ENCODE measurements around the gene LCP1. TPM values are rescaled to one million over a fixed set of nuclear protein-coding genes. Genes with fewer than 3 reads are reported as not detected.

The LCP1 gene
- total and polyA plus RNA-seq, 8 donors, result 13.5 to 401 (median 20.4) TPM

DNA sequence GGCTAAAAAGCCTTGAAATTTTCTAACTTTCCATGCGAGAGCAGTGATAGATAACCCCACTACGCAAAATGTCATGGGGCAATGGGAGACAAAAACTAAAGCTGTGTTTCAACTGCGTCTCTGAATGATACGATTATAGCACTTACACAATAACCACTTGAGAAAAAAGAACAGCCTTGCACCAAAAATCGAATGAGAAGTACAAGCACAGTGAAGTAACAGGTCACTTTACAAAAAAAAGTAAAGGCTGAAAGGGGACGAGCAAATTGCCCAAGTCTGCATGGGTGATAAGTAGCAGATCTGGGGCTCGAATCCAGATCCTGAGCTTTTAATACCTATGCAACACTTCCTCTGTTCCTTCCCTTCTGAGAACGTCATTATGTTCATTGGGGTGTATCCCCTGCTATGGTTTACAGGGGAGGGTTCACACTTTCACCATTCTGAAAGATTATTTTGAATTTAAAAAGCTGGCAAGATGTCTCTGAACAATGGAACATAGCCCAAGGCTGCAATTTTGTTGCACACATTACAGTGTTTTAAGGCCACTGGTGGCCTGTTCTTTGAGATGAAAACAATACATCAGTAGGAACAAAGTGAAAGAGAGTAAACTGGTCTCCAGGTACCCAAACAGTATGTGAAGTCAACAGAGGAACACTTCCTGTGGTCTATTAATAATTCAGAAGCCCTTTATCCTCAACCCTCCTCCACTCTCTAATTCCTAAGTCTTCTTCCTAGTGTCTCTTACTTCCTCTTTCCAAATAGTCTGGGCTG, 80.3 kb downstream of the LCP1 start:
- Histone ChIP-seq H3K36me3 (no peaks in the 10 kb centered on the region), H3K27me3 (no peaks in the 10 kb centered on the region), H3K27ac (peak overlapping the region in 1 of 2 donors; percentile 26), H3K4me3 (no peak overlapping the region), H3K9me3 (no peaks in the 10 kb centered on the region), H3K4me1 (peaks cover 0 to 21% of the 10 kb centered on the region in 2 donors)
- no peak for DNase-seq
- intact Hi-C loops (cut with DNase I), result no loop called here
- ATAC-seq, result peak; percentile 45
- TF ChIP-seq, protein P1, sequence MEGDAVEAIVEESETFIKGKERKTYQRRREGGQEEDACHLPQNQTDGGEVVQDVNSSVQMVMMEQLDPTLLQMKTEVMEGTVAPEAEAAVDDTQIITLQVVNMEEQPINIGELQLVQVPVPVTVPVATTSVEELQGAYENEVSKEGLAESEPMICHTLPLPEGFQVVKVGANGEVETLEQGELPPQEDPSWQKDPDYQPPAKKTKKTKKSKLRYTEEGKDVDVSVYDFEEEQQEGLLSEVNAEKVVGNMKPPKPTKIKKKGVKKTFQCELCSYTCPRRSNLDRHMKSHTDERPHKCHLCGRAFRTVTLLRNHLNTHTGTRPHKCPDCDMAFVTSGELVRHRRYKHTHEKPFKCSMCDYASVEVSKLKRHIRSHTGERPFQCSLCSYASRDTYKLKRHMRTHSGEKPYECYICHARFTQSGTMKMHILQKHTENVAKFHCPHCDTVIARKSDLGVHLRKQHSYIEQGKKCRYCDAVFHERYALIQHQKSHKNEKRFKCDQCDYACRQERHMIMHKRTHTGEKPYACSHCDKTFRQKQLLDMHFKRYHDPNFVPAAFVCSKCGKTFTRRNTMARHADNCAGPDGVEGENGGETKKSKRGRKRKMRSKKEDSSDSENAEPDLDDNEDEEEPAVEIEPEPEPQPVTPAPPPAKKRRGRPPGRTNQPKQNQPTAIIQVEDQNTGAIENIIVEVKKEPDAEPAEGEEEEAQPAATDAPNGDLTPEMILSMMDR (IDR thresholded peaks at IDR 0.05), result no peak

DNA sequence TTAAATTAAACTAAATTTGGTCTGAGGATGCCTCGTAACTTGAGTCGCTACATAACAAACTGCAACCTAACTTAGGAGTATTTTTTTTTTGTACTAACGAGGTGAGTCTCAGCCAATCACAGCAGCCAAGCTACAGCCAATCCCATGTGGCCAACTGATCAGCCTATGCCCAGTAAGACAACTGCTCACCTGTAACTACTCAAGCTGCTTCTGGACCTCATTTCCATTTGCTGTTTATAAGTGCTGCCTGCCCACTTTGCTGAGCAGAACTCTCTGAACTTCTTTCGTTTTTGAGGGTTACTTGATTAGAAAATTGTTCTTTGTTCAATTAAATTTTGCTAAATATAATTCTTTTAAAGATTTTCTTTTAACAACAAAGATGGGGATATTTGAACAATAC, 81.0 kb downstream of the LCP1 start:
- ATAC-seq (peak; percentile 63), DNase-seq (no peak)
- H3K9me3 ChIP-seq, result no peaks in the 10 kb centered on the region
- TF ChIP-seq, protein P1 (IDR thresholded peaks at IDR 0.05), result no peak
- peaks cover 0 to 21% of the 10 kb centered on the region in 2 donors for H3K4me1 ChIP-seq
- intact Hi-C loops (cut with DNase I), result no loop called here
- H3K36me3 ChIP-seq, result no peaks in the 10 kb centered on the region
- no peak overlapping the region for H3K4me3 ChIP-seq
- H3K27ac ChIP-seq, result no peak overlapping the region
- H3K27me3 ChIP-seq, result no peaks in the 10 kb centered on the region

DNA sequence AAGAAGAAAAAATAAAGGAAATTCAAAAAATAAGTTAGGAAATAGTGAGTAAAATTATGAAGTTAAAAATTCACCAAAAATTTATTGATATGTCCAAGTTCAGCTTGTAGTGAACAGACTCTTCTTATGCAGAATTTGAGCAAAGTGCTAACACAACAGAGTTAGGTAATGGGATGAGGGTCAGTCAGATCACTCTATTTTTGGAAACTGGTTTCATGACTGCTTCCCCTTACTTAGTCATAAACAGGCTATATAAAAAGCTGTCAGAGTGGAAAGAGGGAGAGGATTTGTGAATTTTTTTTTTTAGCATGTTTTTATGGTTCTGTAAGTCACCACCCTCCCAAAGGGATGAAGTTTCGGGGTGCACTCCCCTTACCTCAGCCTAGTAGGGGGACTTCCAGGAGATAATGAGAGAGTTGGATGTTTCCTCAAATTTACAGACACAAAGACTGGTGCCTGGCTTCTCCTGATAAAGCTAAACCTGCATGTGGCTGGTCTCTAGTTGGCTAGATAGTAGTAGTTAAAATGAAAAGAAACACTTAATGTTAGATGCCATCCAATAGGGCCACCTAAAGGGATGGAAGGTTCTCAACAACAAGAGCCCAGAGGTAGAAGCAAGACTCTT, 81.7 kb downstream of the LCP1 start:
- intact Hi-C loops (cut with DNase I), result no loop called here
- H3K4me1 ChIP-seq, result peaks cover 0 to 21% of the 10 kb centered on the region in 2 donors
- no peaks in the 10 kb centered on the region for H3K9me3 ChIP-seq
- TF ChIP-seq, protein P1 (IDR thresholded peaks at IDR 0.05), result no peak
- no peak overlapping the region for H3K27ac ChIP-seq
- peak; percentile 27 for ATAC-seq
- H3K27me3 ChIP-seq, result no peaks in the 10 kb centered on the region
- no peaks in the 10 kb centered on the region for H3K36me3 ChIP-seq
- H3K4me3 ChIP-seq, result no peak overlapping the region
- no peak for DNase-seq

DNA sequence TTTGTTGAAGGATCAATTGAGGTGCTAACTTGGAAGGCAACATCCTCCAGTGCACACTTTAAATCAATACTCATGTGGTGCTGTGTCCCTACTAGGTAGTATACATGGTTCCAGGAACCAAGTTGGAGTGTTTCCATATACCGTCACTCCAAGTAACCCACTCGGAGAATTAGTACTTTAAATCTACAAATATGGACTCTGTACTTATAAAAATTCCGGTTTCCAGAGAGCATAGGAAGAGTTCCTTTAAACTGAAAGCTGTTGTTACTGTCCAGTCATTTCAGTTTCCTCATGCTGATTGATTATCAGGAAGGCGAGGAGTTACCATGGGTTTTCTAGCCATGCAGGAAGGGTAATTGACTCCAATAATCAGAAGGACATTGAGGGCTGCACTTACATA, 84.3 kb downstream of the LCP1 start:
- H3K4me1 ChIP-seq, result peaks cover 0 to 21% of the 10 kb centered on the region in 2 donors
- TF ChIP-seq, protein P1 (IDR thresholded peaks at IDR 0.05), result no peak
- intact Hi-C loops (cut with DNase I), result no loop called here
- H3K9me3 ChIP-seq, result no peaks in the 10 kb centered on the region
- H3K27me3 ChIP-seq, result no peaks in the 10 kb centered on the region
- no peaks in the 10 kb centered on the region for H3K36me3 ChIP-seq
- no peak overlapping the region for H3K4me3 ChIP-seq
- ATAC-seq, result no peak
- no peak overlapping the region for H3K27ac ChIP-seq
- no peak for DNase-seq

DNA sequence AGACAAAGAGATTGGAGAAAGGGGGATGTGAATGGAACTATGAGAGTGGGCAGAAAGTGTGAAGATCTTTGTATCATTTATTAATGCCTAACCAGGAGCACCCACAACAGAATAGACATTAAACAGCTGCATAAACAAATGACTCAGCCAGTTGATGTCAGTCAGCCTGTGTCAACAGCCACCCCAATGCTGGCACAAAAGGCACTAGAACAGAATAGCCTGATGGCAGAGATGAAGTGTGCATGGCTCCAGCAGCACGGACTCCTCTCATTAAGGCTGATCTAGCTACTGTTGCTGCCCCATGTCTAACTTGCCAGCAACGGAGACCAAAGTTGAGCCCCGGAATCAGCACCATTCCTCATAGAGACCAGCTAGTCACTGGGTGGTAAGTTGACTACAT, 85.0 kb downstream of the LCP1 start:
- DNase-seq (no peak), ATAC-seq (no peak)
- no peak overlapping the region for H3K27ac ChIP-seq
- peaks cover 0 to 18% of the 10 kb centered on the region in 2 donors for H3K4me1 ChIP-seq
- no peaks in the 10 kb centered on the region for H3K36me3 ChIP-seq
- intact Hi-C loops (cut with DNase I), result no loop called here
- H3K4me3 ChIP-seq, result no peak overlapping the region
- no peaks in the 10 kb centered on the region for H3K9me3 ChIP-seq
- TF ChIP-seq, protein P1 (IDR thresholded peaks at IDR 0.05), result no peak
- H3K27me3 ChIP-seq, result no peaks in the 10 kb centered on the region

All from left lung (tissue), 10 donors.